Ishikawa (cell line): Measurements from ENCODE around the gene HRH4.

ENCODE experiments used
- CEBPB ChIP-seq: IDR thresholded peaks from 2 replicates; pipeline ENCODE4 v1.6.1; 2012
- CREB1 ChIP-seq: IDR thresholded peaks from 2 replicates; pipeline ENCODE4 v1.6.1; 2012; ENCODE audit warnings: low read depth
- EGR1 ChIP-seq: IDR thresholded peaks from 2 replicates; pipeline ENCODE4 v1.6.1; 2012
- EP300 ChIP-seq: IDR thresholded peaks from 2 replicates; pipeline ENCODE4 v1.6.1; 2012; ENCODE audit warnings: borderline replicate concordance
- FOXM1 ChIP-seq: IDR thresholded peaks from 2 replicates; pipeline ENCODE4 v1.6.1; 2012; ENCODE audit warnings: low read depth, borderline replicate concordance
- NFIC ChIP-seq: IDR thresholded peaks from 2 replicates; pipeline ENCODE4 v1.6.1; 2012
- RAD21 ChIP-seq: IDR thresholded peaks from 2 replicates; pipeline ENCODE4 v1.6.1; 2012; ENCODE audit warnings: low read depth
- TAF1 ChIP-seq: IDR thresholded peaks from 2 replicates; pipeline ENCODE4 v1.6.1; 2012; ENCODE audit warnings: low read depth, mild to moderate bottlenecking
- TEAD4 ChIP-seq: IDR thresholded peaks from 2 replicates; pipeline ENCODE4 v1.6.1; 2012
- YY1 ChIP-seq: IDR thresholded peaks from 2 replicates; pipeline ENCODE4 v1.6.1; 2012; ENCODE audit warnings: low read depth
- TF ChIP-seq, protein P1 (sequence below): IDR thresholded peaks from 2 replicates; pipeline ENCODE4 v1.6.1; 2012

DNA sequence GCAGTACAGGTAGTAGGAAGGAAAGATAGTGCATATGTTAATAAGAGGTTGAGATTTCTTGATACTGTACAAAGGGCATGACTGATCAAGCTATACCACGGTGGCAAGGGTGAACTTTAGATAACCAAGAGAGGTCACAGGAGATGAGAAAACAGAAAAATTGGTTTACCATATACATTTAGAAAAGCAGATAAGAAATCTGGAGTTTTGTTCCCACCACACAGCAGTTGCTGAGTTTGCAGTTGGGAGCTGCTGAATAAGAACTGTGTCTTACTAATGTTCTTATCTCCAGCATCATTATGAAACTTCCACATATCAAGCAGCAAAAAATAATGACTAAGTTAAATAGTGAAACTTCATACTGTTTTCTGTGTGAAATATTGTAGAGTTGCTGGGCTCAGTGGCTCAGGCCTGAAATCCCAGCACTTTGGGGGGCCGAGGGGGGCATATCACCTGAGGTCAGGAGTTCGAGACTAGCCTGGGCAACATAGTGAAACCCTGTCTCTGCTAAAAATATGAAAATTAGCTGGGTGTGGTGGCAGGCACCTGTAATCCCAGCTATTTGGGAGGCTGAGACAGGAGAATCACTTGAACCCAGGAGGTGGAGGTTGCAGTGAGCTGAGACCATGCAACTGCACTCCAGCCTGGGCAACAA is 46.0 kb upstream of the HRH4 start:
- no peak for TF ChIP-seq RAD21
- no peak for TF ChIP-seq CEBPB
- no peak for TF ChIP-seq FOXM1
- no peak for TF ChIP-seq NFIC
- TF ChIP-seq, protein P1, sequence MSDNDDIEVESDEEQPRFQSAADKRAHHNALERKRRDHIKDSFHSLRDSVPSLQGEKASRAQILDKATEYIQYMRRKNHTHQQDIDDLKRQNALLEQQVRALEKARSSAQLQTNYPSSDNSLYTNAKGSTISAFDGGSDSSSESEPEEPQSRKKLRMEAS, result no peak
- no peak for TF ChIP-seq EP300
- no peak for TF ChIP-seq EGR1
- no peak for TF ChIP-seq TAF1
- TF ChIP-seq TEAD4, result no peak
- TF ChIP-seq CREB1, result no peak
- no peak for TF ChIP-seq YY1
